AG08395 (cell line): ENCODE results near the gene DHTKD1.

Experiments
- DNase-seq: peaks from one replicate; pipeline ENCODE4 v3.0.0; 2012; ENCODE audit warnings: mixed read lengths, low spot score

Gene DHTKD1

GRCh38 chr10:12068449-12069269 is at the start of gene DHTKD1:
Gene DHTKD1 (plus strand): TSS chr10:12068954. CDS start chr10:12069034, 80 bp downstream.
- peak; percentile 99 for DNase-seq

- no peak for DNase-seq
These were observed 49.3 kb upstream of the DHTKD1 start for GRCh38 chr10:12019283-12019971.

- DNase-seq = no peak
These were observed 48.2 kb upstream of the DHTKD1 start for GRCh38 chr10:12020574-12020973.

- no peak for DNase-seq
These were observed 46.0 kb upstream of the DHTKD1 start for GRCh38 chr10:12022580-12023257.

- no peak for DNase-seq
These were observed 43.2 kb upstream of the DHTKD1 start for GRCh38 chr10:12025591-12025990.

GRCh38 chr10:12027539-12027938 is 41.2 kb upstream of the DHTKD1 start:
- DNase-seq = no peak

GRCh38 chr10:12031404-12031803 is 37.4 kb upstream of the DHTKD1 start:
- DNase-seq = no peak

GRCh38 chr10:12036073-12036655 is 32.6 kb upstream of the DHTKD1 start:
- DNase-seq = no peak

GRCh38 chr10:12041766-12042408 is 26.9 kb upstream of the DHTKD1 start:
- peak; percentile 26 for DNase-seq

GRCh38 chr10:12042409-12042796 is 26.4 kb upstream of the DHTKD1 start:
- DNase-seq = peak; percentile 15

GRCh38 chr10:12042797-12043651 is 25.7 kb upstream of the DHTKD1 start, which contains the start of gene UPF2:
Gene UPF2 (minus strand): TSS chr10:12042809. CDS start chr10:12035423, 7,386 bp downstream.
- DNase-seq = peak; percentile 100

GRCh38 chr10:12045596-12045995 is 23.2 kb upstream of the DHTKD1 start:
- no peak for DNase-seq

GRCh38 chr10:12048547-12048946 is 20.2 kb upstream of the DHTKD1 start:
- no peak for DNase-seq

GRCh38 chr10:12050528-12050927 is 18.2 kb upstream of the DHTKD1 start:
- DNase-seq = no peak

GRCh38 chr10:12051241-12051640 is 17.5 kb upstream of the DHTKD1 start:
- DNase-seq = no peak

- DNase-seq = no peak
These were observed 13.0 kb upstream of the DHTKD1 start for GRCh38 chr10:12055732-12056131.

- no peak for DNase-seq
These were observed 12.0 kb upstream of the DHTKD1 start for GRCh38 chr10:12056748-12057147.

GRCh38 chr10:12061124-12061523 is 7.6 kb upstream of the DHTKD1 start:
- DNase-seq = no peak

- DNase-seq = no peak
These were observed 5.8 kb upstream of the DHTKD1 start for GRCh38 chr10:12062754-12063482.

- no peak for DNase-seq
These were observed 5.3 kb upstream of the DHTKD1 start for GRCh38 chr10:12063483-12063818.
